Right cardiac atrium (tissue), 5 donors: ENCODE measurements around the gene KIR2DL1. TPM values are rescaled to one million over a fixed set of nuclear protein-coding genes. Genes with fewer than 3 reads are reported as not detected.
"Not testable (repeated sequence)": the region's sequence is repeated elsewhere in the genome, so short reads cannot be mapped to it uniquely, and the experiment has no call there.

Experiments used
- ATAC-seq, 2 donors: fragments of 200-7000 bp; cut with Tn5 transposase; one replicate each; pipeline versions ENCODE4 v1.8.0 to v1.9.1; 2020; ENCODE audit warnings: moderate library complexity in 2 of 2, mild to moderate bottlenecking in 1 of 2
- DNase-seq, 3 donors: peaks; one replicate each; pipeline ENCODE4 v3.0.0-alpha.2; 2020
- H3K27ac ChIP-seq: one replicate; pipeline ENCODE4 v1.5.1; 2013; ENCODE audit warnings: mild to moderate bottlenecking, low read length, control low read depth, moderate library complexity
- H3K27me3 ChIP-seq: one replicate; pipeline ENCODE4 v1.6.1; 2013; ENCODE audit not compliant: control insufficient read depth, insufficient read depth
- H3K4me1 ChIP-seq: one replicate; pipeline ENCODE4 v1.6.1; 2013; ENCODE audit warnings: low read length; ENCODE audit not compliant: control insufficient read depth, insufficient read depth
- H3K4me3 ChIP-seq: one replicate; pipeline ENCODE4 v1.5.1; 2013; ENCODE audit warnings: low read length, control low read depth
- H3K9me3 ChIP-seq: one replicate; pipeline ENCODE4 v1.6.1; 2013; ENCODE audit warnings: low read length; ENCODE audit not compliant: control insufficient read depth
- WGBS: extraction: QIAGEN DNeasy Blood & Tissue Kit; methylation state at CpG from one replicate; pipeline ENCODE4 v1.1.7; 2013; 5-methylcytosine and 5-hydroxymethylcytosine counted together
- intact Hi-C, 4 donors: fragments of 100-400 bp; cut with DNase I; formaldehyde crosslinking; loops; one replicate each; pipeline versions ENCODE4 v1.11.0 to v1.14.0; 2022 to 2023
- polyA plus RNA-seq: library from polyadenylated mRNA; stranded (reverse); fragments of 200-250 nt; gene quantifications from one replicate; pipeline ENCODE4 v1.2.3, GENCODE V29; 2013
- total RNA-seq, 4 donors: library from RNA; stranded (reverse); fragmentation: NEBNext Ultra II Directional; extraction: Animal tissue kit (Norgen Biotek cat#: 25700); gene quantifications; one replicate each; pipeline ENCODE4 v1.2.1, GENCODE V29; 2021
- donor health status: healthy with polysubstance abuse.
- donor health status: DM: no; HTN: yes; CAD: no.
- donor health status: DM: no; HTN: no; CAD: no.
- donor health status: DM: no; HTN: yes; CAD: no; lungs with severe emphysema.
- donor health status: DM: yes; HTN: yes; CAD: no.

KIR2DL1 gene
- total and polyA plus RNA-seq, 5 donors = 0.11 TPM; not detected in 4

- no peak overlapping the region for H3K27ac ChIP-seq
- H3K9me3 ChIP-seq = no peaks in the 10 kb centered on the region
- no peaks in the 10 kb centered on the region for H3K27me3 ChIP-seq
- no peak for ATAC-seq
- peak overlapping the region; percentile 23 for H3K4me3 ChIP-seq
- peaks cover 4% of the 10 kb centered on the region for H3K4me1 ChIP-seq
- no peak for DNase-seq
- intact Hi-C loops = no loop called here
- 36% methylated on average over 8 of the region's 8 CpGs for WGBS
Observed at GRCh38 chr19:54792814-54793213, 23.2 kb downstream of the KIR2DL1 start.

GRCh38 chr19:54795758-54796157, 26.2 kb downstream of the KIR2DL1 start:
- H3K4me1 ChIP-seq = peaks cover 4% of the 10 kb centered on the region
- DNase-seq = no peak
- peaks cover 3% of the 10 kb centered on the region for H3K27me3 ChIP-seq
- intact Hi-C loops = no loop called here
- no peak overlapping the region for H3K4me3 ChIP-seq
- WGBS = 43% methylated on average over 1 of the region's 1 CpG
- H3K9me3 ChIP-seq = no peaks in the 10 kb centered on the region
- no peak overlapping the region for H3K27ac ChIP-seq
- no peak for ATAC-seq

DNA sequence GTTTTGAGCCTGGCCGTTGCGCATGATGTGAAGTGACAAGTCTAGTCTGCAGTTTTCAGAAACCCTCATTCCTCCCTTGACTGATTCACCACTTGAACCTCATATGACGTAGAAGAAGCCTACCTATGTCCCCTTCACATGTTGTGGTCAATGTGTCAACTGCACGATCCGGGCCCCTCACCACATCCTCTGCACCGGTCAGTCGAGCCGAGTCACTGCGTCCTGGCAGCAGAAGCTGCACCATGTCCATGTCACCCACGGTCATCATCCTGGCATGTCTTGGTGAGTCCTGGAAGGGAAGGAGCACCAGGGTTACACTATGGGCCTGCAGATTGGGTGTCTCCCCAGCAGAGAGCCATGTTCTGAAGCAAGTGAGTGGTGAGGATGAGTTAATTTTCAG, 33.8 kb downstream of the KIR2DL1 start, which contains the start of gene KIR2DL4:
KIR2DL4 (plus strand) TSS at position 201 of the 400 bp plus-strand sequence; CDS start at position 243, 42 bp downstream.
- ATAC-seq (no peak), DNase-seq (no peak)
- no peaks in the 10 kb centered on the region for H3K27me3 ChIP-seq
- 84% methylated on average over 10 of the region's 10 CpGs for WGBS
- no peak within 1 kb of the TSS for H3K4me3 ChIP-seq
- intact Hi-C loops = no loop called here
- no peak within 1 kb of the TSS for H3K27ac ChIP-seq
- H3K4me1 ChIP-seq = no peaks in the 10 kb centered on the region
- no peaks in the 10 kb centered on the region for H3K9me3 ChIP-seq

- Histone ChIP-seq H3K9me3 (no peaks in the 10 kb centered on the region), H3K4me1 (no peaks in the 10 kb centered on the region), H3K27ac (no peak overlapping the region), H3K4me3 (no peak overlapping the region), H3K27me3 (no peaks in the 10 kb centered on the region)
- 60% methylated on average over 5 of the region's 5 CpGs for WGBS
- intact Hi-C loops = no loop called here
- ATAC-seq = no peak
- DNase-seq = no peak
Observed at GRCh38 chr19:54804101-54804500, 34.5 kb downstream of the KIR2DL1 start.

DNA sequence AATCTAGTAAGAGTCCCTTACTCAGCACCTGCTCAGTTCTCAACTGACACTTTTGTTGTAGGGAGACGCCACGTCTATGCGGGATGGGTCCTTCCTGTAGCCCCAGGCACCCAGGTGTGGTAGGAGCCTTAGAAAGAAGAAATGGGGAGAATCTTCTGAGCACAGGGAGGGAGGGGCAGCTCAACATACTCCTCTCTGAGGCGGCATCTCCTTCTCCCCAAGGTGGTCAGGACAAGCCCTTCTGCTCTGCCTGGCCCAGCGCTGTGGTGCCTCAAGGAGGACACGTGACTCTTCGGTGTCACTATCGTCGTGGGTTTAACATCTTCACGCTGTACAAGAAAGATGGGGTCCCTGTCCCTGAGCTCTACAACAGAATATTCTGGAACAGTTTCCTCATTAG, 35.0 kb downstream of the KIR2DL1 start:
- no peaks in the 10 kb centered on the region for H3K27me3 ChIP-seq
- H3K4me1 ChIP-seq = no peaks in the 10 kb centered on the region
- no peak overlapping the region for H3K4me3 ChIP-seq
- H3K9me3 ChIP-seq = no peaks in the 10 kb centered on the region
- 85% methylated on average over 10 of the region's 10 CpGs for WGBS
- intact Hi-C loops = no loop called here
- ATAC-seq (no peak), DNase-seq (no peak)
- H3K27ac ChIP-seq = no peak overlapping the region

- DNase-seq (no peak), ATAC-seq (no peak)
- no peaks in the 10 kb centered on the region for H3K9me3 ChIP-seq
- intact Hi-C loops = no loop called here
- no peak overlapping the region for H3K4me3 ChIP-seq
- no peak overlapping the region for H3K27ac ChIP-seq
- H3K4me1 ChIP-seq = no peaks in the 10 kb centered on the region
- 79% methylated on average over 14 of the region's 14 CpGs for WGBS
- H3K27me3 ChIP-seq = no peaks in the 10 kb centered on the region
Observed at GRCh38 chr19:54805665-54806515, 36.3 kb downstream of the KIR2DL1 start.

GRCh38 chr19:54806516-54806838, 36.9 kb downstream of the KIR2DL1 start:
- intact Hi-C loops = no loop called here
- no peak overlapping the region for H3K27ac ChIP-seq
- 77% methylated on average over 2 of the region's 2 CpGs for WGBS

DNA sequence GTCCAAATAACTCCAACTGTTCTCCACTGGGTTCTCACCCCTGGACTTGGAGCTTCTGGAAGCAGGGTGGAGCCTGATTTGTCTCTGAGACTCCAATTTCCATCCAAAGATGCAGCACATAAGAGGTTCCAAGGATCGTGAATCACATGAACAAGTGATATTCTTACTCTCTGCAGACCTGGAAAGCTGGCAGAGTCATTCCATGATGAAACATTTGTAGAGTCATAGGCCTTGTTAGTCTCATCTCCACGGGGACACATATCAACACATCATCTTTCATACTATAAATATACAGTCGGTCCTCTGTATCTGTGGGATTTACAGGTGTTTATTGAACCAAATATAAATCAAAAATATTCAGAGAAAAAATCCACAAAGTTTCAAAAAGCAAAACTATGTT, 45.0 kb downstream of the KIR2DL1 start:
- H3K4me1 ChIP-seq, H3K9me3 ChIP-seq, ATAC-seq, DNase-seq, H3K27me3 ChIP-seq, intact Hi-C loops, H3K4me3 ChIP-seq, H3K27ac ChIP-seq: not testable (repeated sequence)
- WGBS = 56% methylated on average over 3 of the region's 3 CpGs

More at GRCh38 chr19:54806516-54806838, 36.9 kb downstream of the KIR2DL1 start:
- DNase-seq (no peak), ATAC-seq (no peak)
- no peaks in the 10 kb centered on the region for H3K9me3 ChIP-seq
- no peak overlapping the region for H3K4me3 ChIP-seq
- H3K4me1 ChIP-seq = no peaks in the 10 kb centered on the region
- H3K27me3 ChIP-seq = no peaks in the 10 kb centered on the region

- H3K4me3 ChIP-seq, H3K9me3 ChIP-seq, H3K27ac ChIP-seq, ATAC-seq, H3K27me3 ChIP-seq, H3K4me1 ChIP-seq, intact Hi-C loops, DNase-seq: not testable (repeated sequence)
- WGBS = 83% methylated on average over 17 of the region's 17 CpGs
Observed at GRCh38 chr19:54816251-54816650, 46.7 kb downstream of the KIR2DL1 start, which contains the start of gene KIR3DL1. TSS of gene KIR3DL1 (plus strand) at chr19:54816468.

- ATAC-seq (no peak), DNase-seq (no peak)
- Histone ChIP-seq H3K9me3 (no peaks in the 10 kb centered on the region), H3K27ac (no peak overlapping the region), H3K4me1 (no peaks in the 10 kb centered on the region), H3K4me3 (no peak overlapping the region), H3K27me3 (no peaks in the 10 kb centered on the region)
- intact Hi-C loops = no loop called here
- WGBS = 79% methylated on average over 15 of the region's 15 CpGs
Observed at GRCh38 chr19:54817670-54818536, 48.3 kb downstream of the KIR2DL1 start.

GRCh38 chr19:54824416-54824815, 54.8 kb downstream of the KIR2DL1 start:
- H3K27ac ChIP-seq, H3K27me3 ChIP-seq, DNase-seq, H3K4me1 ChIP-seq, H3K4me3 ChIP-seq, intact Hi-C loops, ATAC-seq, H3K9me3 ChIP-seq: not testable (repeated sequence)
- 62% methylated on average over 4 of the region's 4 CpGs for WGBS
